ENCODE results near the gene AUH.
"Not testable (repeated sequence)": the region's sequence is repeated elsewhere in the genome, so short reads cannot be mapped to it uniquely, and the experiment has no call there.

Gene AUH

DNA sequence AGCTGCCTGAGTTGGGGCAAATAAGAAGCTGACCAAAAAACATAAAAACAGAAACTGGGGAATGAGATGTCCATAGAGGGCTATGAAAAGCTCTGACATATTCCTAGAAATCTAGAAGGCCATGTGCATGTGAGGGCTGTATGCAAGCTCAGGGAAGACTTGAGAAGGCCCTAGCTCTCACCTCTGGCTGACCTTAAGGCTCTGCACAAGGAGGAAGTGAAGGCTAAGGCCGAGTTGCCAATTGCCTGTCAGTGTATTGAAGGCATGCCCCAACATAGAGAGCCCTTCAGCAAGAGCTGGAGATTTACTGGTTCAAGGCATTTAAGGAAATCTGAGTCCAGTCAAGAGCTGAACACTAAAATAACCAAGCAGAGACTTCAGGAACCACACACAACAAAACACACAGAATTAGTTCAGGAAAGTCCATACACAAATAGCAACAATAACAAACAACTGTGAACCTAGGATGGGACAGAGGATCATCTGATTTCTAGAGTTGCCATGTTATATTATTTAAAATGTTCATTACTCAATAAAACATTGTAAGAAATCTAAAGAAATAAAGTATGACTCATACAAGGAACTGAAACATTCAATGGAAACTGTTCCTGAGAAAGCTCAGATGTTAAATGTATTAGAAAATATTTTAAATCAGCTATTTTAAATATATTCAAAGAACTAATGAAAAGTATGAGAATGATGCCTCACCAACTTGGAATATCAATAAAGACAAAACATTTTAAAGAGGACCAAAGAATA is 161.8 kb downstream of the AUH start:
- no peaks in the 10 kb centered on the region for H3K36me3 ChIP-seq (ENCODE audit: insufficient read depth, low read length)
- TF ChIP-seq FOXP2 (optimal IDR thresholded peaks at IDR 0.05; ENCODE audit: control extremely low read depth, extremely low read length, insufficient read depth) (no peak), EZH2 (IDR thresholded peaks at IDR 0.05) (no peak), POLR2AphosphoS5 (IDR thresholded peaks at IDR 0.05; ENCODE audit: borderline replicate concordance, low read depth, low read length) (no peak)
- H3K27ac ChIP-seq: no peak overlapping the region
- no peak for DNase-seq (ENCODE audit: low read depth, low spot score)
- peaks cover 6% of the 10 kb centered on the region; the same call in 1 of the 2 replicates for H3K9me3 ChIP-seq (ENCODE audit: low read depth, low read length)
- no peak overlapping the region for H3K9ac ChIP-seq (ENCODE audit: insufficient read length)
- no peak overlapping the region for H3K4me3 ChIP-seq

DNA sequence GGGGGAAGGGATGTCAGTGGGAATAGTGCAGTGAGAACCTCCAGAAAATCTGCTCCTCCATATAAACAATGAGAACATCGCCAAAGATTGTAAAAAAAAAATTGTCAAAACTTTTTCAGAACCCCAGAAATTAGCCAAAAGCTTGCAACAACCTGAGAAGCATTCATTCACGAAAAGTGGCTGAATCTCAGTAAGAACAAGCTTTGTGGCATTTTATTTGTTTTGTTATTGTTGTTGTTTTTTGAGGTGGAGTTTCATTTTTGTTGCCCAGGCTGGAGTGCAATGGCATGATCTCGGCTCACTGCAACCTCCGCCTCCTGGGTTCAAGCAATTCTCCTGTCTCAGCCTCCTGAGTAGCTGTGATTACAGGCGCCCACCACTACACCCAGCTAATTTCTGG is 162.8 kb downstream of the AUH start:
- not testable (repeated sequence) for H3K36me3 ChIP-seq (ENCODE audit: insufficient read depth, low read length)

DNA sequence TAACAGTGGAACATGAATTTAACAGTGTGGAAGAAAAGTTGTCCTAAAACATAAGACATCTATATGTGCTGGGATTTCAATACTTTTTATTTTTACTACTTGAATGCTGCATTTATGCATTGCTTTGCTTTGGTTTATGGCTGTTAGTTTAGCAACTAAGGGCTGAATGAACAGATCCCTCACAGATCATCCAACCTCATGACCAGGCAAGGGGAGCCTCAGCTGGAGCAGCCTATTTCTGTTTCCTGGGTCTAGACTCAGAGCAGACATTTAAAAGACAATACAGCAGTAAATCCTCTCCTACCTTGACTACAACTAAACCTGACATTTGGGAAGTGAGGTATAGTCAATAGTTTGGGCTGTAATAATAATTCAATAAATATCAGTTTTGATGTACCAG is 163.3 kb downstream of the AUH start:
- H3K9ac ChIP-seq (ENCODE audit: insufficient read length): peak overlapping the region; percentile 56
- H3K4me3 ChIP-seq: no peak overlapping the region; the same call in 1 of the 2 replicates
- TF ChIP-seq FOXP2 (optimal IDR thresholded peaks at IDR 0.05; ENCODE audit: control extremely low read depth, extremely low read length, insufficient read depth) (no peak), EZH2 (IDR thresholded peaks at IDR 0.05) (no peak), POLR2AphosphoS5 (IDR thresholded peaks at IDR 0.05; ENCODE audit: borderline replicate concordance, low read depth, low read length) (no peak)
- DNase-seq (ENCODE audit: low read depth, low spot score): no peak
- H3K9me3 ChIP-seq (ENCODE audit: low read depth, low read length): peaks cover 6% of the 10 kb centered on the region; the same call in 1 of the 2 replicates
- H3K36me3 ChIP-seq (ENCODE audit: insufficient read depth, low read length): no peaks in the 10 kb centered on the region
- H3K27ac ChIP-seq: peak overlapping the region; percentile 96

More for the DNA sequence above, 162.8 kb downstream of the AUH start:
- not testable (repeated sequence) for DNase-seq (ENCODE audit: low read depth, low spot score); H3K9ac ChIP-seq (ENCODE audit: insufficient read length); H3K27ac ChIP-seq; H3K9me3 ChIP-seq (ENCODE audit: low read depth, low read length); H3K4me3 ChIP-seq

DNA sequence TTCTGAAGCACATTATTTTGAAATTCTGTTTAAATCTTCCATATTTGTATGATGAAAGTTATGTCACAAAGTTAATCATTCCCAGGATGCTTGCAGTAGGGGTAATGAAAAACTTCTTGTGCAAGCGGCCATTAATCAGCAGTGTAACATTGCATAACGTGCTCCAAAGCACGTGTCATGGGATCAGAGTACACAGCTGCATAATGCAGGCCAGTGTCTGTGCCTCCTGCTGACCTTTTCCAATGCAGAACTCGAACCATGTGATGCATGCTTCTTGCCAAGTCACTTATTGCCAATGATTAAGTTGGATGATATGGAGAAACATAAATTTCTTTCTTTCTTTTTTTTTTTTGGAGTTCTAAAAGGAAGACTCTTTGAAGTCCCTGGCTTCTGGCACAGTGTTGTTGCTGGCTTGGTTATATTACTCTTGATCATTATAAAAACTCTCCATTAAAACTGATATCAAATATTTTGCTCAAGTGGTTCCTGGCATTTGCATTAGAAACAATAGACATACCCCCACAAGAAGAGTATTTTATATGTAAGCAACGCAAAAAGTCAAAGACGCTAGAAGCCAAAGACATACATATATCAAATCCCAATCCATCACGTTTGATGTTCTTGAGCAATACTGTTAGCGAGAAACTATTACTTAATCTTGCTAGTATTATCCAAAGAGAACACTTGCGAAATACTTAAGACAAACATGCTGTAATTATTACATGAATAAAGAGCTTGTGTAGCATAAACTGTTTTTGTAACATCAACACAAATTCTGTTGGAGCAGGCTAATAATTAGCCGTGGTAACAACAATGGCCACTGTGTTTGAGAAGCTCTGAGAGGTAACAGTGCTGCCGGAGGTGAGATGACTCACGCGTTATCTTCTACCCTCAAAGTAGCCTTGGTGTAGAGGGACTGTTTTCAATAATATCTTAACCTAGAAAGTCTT is 164.2 kb downstream of the AUH start:
- peak overlapping the region; percentile 96 for H3K27ac ChIP-seq
- H3K4me3 ChIP-seq: peak overlapping the region; percentile 53
- DNase-seq (ENCODE audit: low read depth, low spot score): peak; percentile 83
- H3K9me3 ChIP-seq (ENCODE audit: low read depth, low read length): peaks cover 6% of the 10 kb centered on the region; the same call in 1 of the 2 replicates
- no peaks in the 10 kb centered on the region for H3K36me3 ChIP-seq (ENCODE audit: insufficient read depth, low read length)
- peak overlapping the region; percentile 56 for H3K9ac ChIP-seq (ENCODE audit: insufficient read length)
- TF ChIP-seq EZH2 (IDR thresholded peaks at IDR 0.05): no peak
- TF ChIP-seq POLR2AphosphoS5 (IDR thresholded peaks at IDR 0.05; ENCODE audit: borderline replicate concordance, low read depth, low read length): peak; percentile 32; the same call in 1 of the 2 replicates
- peak; percentile 99 for TF ChIP-seq FOXP2 (optimal IDR thresholded peaks at IDR 0.05; ENCODE audit: control extremely low read depth, extremely low read length, insufficient read depth)

DNA sequence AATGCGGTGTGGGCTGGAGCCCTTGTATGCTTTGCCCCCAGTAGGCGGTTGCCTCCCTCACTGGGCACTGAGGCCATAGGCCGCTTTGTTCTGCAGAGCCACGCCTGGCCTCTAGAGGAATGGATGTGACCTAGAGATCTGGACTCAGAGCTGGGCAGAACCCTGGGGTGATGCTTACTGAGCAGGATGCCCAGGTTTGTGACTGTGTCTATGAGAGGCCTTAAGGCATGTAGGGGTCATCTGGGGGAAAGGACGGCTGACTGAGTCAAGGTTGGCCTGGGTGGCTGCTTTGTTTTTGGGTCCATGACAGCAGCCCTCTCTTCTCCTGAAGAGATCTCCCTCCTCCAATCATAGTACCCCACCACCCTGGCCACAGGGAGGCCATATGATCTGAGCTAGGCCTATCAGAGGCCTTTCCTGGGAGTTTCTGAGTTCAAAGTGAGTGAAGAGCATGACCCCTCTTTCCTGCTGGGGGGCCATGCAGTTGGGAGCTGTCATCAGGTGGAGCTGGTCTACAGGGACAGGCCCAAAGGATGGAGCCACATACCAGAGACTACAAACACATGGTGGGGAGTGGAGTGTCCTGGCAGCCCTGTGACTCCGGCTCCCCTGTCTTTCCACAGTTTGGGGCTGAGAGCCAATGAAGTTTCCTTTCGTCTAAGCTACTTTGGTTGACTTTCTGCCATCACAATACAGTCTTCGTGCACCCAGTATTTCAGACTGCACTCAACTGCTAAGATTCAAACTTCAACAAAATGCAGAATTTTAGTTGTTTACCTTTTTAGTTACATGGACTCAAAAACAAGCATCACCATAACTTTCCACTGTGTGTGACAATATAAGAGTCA is 165.4 kb downstream of the AUH start:
- Histone ChIP-seq H3K27ac (peak overlapping the region; percentile 96), H3K4me3 (no peak overlapping the region), H3K9ac (ENCODE audit: insufficient read length) (peak overlapping the region; percentile 7), H3K9me3 (ENCODE audit: low read depth, low read length) (peaks cover 6% of the 10 kb centered on the region; the same call in 1 of the 2 replicates), H3K36me3 (ENCODE audit: insufficient read depth, low read length) (no peaks in the 10 kb centered on the region)
- no peak for DNase-seq (ENCODE audit: low read depth, low spot score)
- TF ChIP-seq POLR2AphosphoS5 (IDR thresholded peaks at IDR 0.05; ENCODE audit: borderline replicate concordance, low read depth, low read length) (no peak), EZH2 (IDR thresholded peaks at IDR 0.05) (no peak), FOXP2 (optimal IDR thresholded peaks at IDR 0.05; ENCODE audit: control extremely low read depth, extremely low read length, insufficient read depth) (no peak)

DNA sequence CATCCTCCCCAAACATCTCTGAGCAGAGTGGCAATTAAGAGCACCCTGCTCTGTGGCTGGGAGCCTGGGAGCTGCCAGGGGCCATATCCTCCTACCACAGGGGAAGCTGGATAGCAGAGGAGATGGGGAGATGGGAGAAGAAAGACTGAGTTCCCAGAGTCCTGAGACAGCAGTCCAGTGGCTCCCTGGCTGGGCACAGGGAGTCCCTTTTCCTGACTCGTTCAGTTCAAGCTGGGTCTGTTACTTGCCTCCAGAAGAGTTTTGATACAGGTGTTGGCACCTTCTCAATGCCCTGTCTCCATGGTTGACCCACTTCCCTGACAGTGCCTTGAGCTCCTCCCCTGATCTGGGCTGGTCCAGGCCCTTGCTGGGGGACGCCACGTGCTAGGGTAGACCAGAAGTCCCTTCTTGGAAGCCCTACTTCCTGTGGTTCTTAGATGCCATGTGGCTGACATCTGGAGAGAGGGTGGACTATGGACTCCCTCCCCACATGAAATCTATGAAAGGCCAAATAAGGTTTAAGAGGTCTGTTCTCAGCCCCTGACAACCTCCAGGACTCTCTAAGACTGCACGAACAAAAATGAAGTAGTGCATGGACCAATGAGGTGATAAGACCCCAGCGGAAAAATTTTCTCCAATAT is 166.2 kb downstream of the AUH start:
- H3K9ac ChIP-seq (ENCODE audit: insufficient read length): no peak overlapping the region
- TF ChIP-seq FOXP2 (optimal IDR thresholded peaks at IDR 0.05; ENCODE audit: control extremely low read depth, extremely low read length, insufficient read depth) (no peak), POLR2AphosphoS5 (IDR thresholded peaks at IDR 0.05; ENCODE audit: borderline replicate concordance, low read depth, low read length) (no peak), EZH2 (IDR thresholded peaks at IDR 0.05) (no peak)
- H3K4me3 ChIP-seq: no peak overlapping the region
- no peaks in the 10 kb centered on the region for H3K36me3 ChIP-seq (ENCODE audit: insufficient read depth, low read length)
- no peak overlapping the region for H3K27ac ChIP-seq
- H3K9me3 ChIP-seq (ENCODE audit: low read depth, low read length): peaks cover under 1% of the 10 kb centered on the region; the same call in 1 of the 2 replicates
- no peak for DNase-seq (ENCODE audit: low read depth, low spot score)

DNA sequence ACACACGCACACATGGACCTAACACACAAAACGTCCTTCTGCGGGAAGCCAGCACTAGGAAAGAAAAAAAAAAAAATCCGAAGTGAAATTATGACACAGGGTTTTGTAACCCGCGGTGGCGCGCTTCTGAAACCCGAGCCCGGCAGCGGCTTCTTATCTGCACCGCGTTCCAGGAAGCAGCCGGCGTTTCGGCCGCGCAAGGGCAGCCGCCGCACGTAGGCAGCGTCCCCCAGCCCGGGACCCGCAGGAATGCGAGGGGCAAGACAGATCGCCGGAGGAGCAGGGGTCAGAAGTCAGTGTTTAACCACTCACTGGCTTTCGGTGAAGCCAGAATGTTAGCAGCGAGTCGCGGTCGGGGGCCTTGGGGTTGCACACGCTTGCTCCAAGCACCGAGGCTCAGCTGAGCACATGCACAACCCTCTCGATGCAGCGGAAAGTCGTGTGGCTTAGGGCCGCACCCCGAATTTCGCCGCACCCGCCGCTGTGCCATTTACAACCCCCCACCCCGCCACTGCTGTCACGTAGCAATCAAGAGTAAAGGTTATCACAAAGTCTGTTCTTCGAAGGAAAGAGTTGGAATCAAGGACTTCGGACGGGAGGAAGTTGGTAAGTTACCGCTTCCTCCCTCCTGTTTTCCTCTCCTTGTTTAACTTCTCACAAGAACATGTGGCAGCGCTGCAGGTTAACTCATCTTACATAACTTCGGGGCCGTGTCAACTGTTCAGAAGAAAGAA is 167.9 kb downstream of the AUH start:
- H3K4me3 ChIP-seq: peak overlapping the region; percentile 81
- no peaks in the 10 kb centered on the region for H3K36me3 ChIP-seq (ENCODE audit: insufficient read depth, low read length)
- no peak for TF ChIP-seq FOXP2 (optimal IDR thresholded peaks at IDR 0.05; ENCODE audit: control extremely low read depth, extremely low read length, insufficient read depth)
- no peak; the same call in none of the 2 replicates for TF ChIP-seq POLR2AphosphoS5 (IDR thresholded peaks at IDR 0.05; ENCODE audit: borderline replicate concordance, low read depth, low read length)
- TF ChIP-seq EZH2 (IDR thresholded peaks at IDR 0.05): no peak
- DNase-seq (ENCODE audit: low read depth, low spot score): no peak
- peak overlapping the region; percentile 99 for H3K9ac ChIP-seq (ENCODE audit: insufficient read length)
- no peaks in the 10 kb centered on the region for H3K9me3 ChIP-seq (ENCODE audit: low read depth, low read length)
- H3K27ac ChIP-seq: peak overlapping the region; percentile 100
